ENCODE data around the gene ASIC1. TPM values are rescaled to one million over a fixed set of nuclear protein-coding genes. Genes with fewer than 3 reads are reported as not detected.

ASIC1 gene
- total RNA-seq, 6 experiments from 2014 or later, result 0.07 to 0.19 (median 0.15) TPM; not detected in 2

DNA sequence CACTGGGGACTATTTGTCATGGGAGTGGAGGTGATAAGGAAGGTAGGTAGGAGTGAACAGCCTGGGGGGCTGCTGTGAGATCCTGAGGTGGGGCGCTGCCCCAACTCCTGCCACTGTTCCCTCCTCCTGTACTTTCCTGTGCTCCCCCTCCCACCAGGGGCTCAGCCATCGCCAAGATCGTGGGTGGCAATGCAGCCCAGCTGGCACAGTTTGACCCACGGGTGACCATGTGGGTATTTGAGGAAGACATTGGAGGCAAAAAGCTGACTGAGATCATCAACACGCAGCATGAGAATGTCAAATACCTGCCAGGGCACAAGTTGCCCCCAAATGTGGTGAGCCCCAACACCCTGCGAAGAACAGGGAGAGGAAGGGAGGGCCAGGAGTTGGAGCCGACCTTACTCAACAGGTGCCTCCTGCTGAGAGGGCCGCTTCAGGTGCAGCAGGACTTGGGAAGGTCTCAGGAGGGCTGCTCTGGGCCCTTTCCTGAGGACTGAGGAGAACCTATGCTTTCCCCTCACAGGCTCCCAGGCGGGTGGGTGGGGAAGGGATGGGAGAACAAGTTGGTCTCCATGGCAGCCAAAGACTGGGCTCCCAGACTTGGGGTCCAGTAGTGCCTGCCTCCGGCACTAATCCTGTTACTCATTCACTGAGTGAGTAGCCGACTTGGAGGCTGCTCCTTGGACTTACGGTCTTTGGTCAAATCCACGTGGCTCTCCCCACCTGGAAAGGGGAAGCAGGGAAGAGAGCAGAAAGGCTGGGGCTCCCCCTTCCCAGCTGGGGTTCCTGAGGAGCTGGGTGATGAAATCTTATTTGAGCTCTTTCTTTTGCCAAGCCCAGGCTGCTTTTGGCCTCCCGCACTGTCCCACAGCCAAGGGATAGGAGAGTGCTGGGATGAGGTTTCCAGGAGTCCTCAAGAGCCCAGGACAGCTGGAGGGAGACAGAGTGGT is 47.3 kb downstream of the ASIC1 start:
- WGBS (ENCODE audit: insufficient coverage, low coverage, low lambda C conversion rate, missing lambda C conversion rate), result 31% methylated on average over 5 of the region's 14 CpGs
- Histone ChIP-seq H3K36me3 (peaks cover 0 to 13% (median 4%) of the 10 kb centered on the region in 4 donors), H3K4me1 (peaks cover 0 to 62% (median 26%) of the 10 kb centered on the region in 4 donors), H3K9me3 (no peaks in the 10 kb centered on the region), H3K27me3 (no peaks in the 10 kb centered on the region), H3K4me3 (peak overlapping the region; percentile 39 to 63 (median 60)), H3K27ac (peak overlapping the region in 2 of 3 donors; percentile 45 to 87)
- DNase-seq, result no peak
- intact Hi-C loops (cut with DNase I), result no loop called here
- no peak for TF ChIP-seq POLR2A (IDR thresholded peaks at IDR 0.05)
- ATAC-seq, result peak; percentile 0 to 26 (median 8)

DNA sequence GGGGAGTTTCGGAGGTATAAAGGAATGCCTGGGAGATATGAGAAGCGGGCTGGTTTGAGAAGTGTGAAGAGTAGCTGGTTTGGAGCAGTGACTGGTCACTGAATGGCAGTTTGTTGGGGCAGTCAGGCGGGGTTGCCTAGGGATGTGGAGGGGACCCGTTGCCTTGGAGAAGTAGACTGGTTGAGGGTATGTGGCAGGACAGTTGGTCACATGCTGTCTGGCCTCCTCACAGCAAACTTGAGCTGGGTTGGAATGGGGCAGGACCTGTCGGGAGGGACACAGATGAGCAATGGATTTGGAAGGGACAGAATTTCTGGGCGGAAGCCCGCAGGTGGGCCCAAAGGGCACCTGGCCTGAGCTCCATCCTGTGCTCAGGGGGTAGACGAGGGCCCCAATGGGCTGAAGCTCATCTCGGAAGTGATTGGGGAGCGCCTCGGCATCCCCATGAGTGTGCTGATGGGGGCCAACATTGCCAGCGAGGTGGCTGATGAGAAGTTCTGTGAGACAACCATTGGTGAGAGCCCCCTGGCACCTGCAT is 48.6 kb downstream of the ASIC1 start:
- Histone ChIP-seq H3K4me1 (peaks cover 0 to 73% (median 28%) of the 10 kb centered on the region in 4 donors), H3K9me3 (no peaks in the 10 kb centered on the region), H3K36me3 (peaks cover 0 to 10% (median 4%) of the 10 kb centered on the region in 4 donors), H3K4me3 (no peak overlapping the region), H3K27me3 (no peaks in the 10 kb centered on the region), H3K27ac (peak overlapping the region in 1 of 3 donors; percentile 45)
- TF ChIP-seq POLR2A (IDR thresholded peaks at IDR 0.05), result no peak
- TF ChIP-seq, protein P1, sequence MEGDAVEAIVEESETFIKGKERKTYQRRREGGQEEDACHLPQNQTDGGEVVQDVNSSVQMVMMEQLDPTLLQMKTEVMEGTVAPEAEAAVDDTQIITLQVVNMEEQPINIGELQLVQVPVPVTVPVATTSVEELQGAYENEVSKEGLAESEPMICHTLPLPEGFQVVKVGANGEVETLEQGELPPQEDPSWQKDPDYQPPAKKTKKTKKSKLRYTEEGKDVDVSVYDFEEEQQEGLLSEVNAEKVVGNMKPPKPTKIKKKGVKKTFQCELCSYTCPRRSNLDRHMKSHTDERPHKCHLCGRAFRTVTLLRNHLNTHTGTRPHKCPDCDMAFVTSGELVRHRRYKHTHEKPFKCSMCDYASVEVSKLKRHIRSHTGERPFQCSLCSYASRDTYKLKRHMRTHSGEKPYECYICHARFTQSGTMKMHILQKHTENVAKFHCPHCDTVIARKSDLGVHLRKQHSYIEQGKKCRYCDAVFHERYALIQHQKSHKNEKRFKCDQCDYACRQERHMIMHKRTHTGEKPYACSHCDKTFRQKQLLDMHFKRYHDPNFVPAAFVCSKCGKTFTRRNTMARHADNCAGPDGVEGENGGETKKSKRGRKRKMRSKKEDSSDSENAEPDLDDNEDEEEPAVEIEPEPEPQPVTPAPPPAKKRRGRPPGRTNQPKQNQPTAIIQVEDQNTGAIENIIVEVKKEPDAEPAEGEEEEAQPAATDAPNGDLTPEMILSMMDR (IDR thresholded peaks at IDR 0.05), result no peak
- DNase-seq (no peak), ATAC-seq (no peak)
- intact Hi-C loops (cut with DNase I), result no loop called here
- 100% methylated on average over 1 of the region's 12 CpGs for WGBS (ENCODE audit: insufficient coverage, low coverage, low lambda C conversion rate, missing lambda C conversion rate)

DNA sequence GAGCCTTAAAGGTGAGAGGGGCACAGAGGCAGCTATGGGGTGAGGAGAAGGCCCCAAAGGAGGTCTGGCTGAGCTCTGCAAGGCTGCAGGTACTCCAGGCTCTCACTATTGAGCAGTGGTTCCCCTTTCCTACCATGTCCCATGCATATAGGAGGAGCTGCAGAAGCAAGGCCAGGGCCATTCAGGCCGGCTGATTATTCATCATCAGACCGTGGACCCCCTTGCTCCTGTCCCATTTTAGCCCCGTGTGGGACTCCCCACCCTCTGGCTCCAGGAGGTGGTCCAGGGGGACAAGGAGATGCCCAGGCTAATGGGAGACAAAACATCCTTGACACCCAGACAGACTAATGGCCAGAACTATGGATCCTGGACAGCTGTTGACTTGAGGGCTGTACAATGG is 49.5 kb downstream of the ASIC1 start:
- TF ChIP-seq, protein P1 (IDR thresholded peaks at IDR 0.05), result no peak
- no peak for TF ChIP-seq POLR2A (IDR thresholded peaks at IDR 0.05)
- Histone ChIP-seq H3K27me3 (no peaks in the 10 kb centered on the region), H3K4me3 (no peak overlapping the region), H3K36me3 (peaks cover 0 to 10% (median 4%) of the 10 kb centered on the region in 4 donors), H3K27ac (no peak overlapping the region), H3K4me1 (peaks cover 0 to 73% (median 26%) of the 10 kb centered on the region in 4 donors), H3K9me3 (no peaks in the 10 kb centered on the region)
- no peak for ATAC-seq
- no CpG with 5 or more reads among the region's 3 CpGs for WGBS (ENCODE audit: insufficient coverage, low coverage, low lambda C conversion rate, missing lambda C conversion rate)
- intact Hi-C loops (cut with DNase I), result no loop called here
- no peak for DNase-seq

DNA sequence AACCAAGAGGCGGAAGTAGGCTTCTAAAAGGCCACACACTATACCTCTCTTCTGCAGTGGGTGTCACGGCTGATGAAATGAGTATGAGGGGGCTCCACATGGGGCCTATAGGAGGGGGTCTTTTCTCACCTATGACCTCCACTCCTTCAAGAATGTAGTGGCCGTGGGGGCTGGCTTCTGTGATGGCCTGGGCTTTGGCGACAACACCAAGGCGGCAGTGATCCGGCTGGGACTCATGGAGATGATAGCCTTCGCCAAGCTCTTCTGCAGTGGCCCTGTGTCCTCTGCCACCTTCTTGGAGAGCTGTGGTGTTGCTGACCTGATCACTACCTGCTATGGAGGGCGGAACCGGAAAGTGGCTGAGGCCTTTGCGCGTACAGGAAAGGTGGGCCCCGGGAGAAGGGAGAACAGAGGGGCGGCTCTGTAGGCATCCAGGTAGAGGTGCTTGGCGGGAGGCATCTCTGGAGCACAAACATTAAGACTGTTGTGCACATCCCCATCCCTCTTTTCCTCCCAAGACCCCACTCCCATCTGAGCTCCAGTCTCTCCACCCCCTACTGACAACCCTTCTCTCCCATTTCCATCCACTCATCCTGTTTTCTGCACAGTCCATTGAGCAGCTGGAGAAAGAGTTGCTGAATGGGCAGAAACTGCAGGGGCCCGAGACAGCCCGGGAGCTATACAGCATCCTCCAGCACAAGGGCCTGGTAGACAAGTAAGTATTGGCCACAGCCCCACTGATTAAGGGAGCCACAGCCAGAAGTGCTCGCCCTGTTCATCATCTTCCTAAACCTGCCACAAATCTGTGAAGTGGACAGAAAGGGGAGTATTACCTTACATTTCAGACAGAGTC is 50.2 kb downstream of the ASIC1 start:
- Histone ChIP-seq H3K27ac (peak overlapping the region in 1 of 3 donors; percentile 94), H3K27me3 (no peaks in the 10 kb centered on the region), H3K4me3 (no peak overlapping the region), H3K9me3 (no peaks in the 10 kb centered on the region), H3K4me1 (peaks cover 0 to 67% (median 23%) of the 10 kb centered on the region in 4 donors), H3K36me3 (peaks cover 0 to 10% (median 4%) of the 10 kb centered on the region in 4 donors)
- ATAC-seq (no peak), DNase-seq (no peak)
- 85% methylated on average over 12 of the region's 17 CpGs for WGBS (ENCODE audit: insufficient coverage, low coverage, low lambda C conversion rate, missing lambda C conversion rate)
- intact Hi-C loops (cut with DNase I), result no loop called here
- TF ChIP-seq, protein P1 (IDR thresholded peaks at IDR 0.05), result no peak
- no peak for TF ChIP-seq POLR2A (IDR thresholded peaks at IDR 0.05)
